HG02763 (cell line): Measurements from ENCODE around the gene FNBP1.
"Not testable (repeated sequence)": the region's sequence is repeated elsewhere in the genome, so short reads cannot be mapped to it uniquely, and the experiment has no call there.

Experiments
- ATAC-seq: cut with Tn5 transposase; IDR thresholded peaks from one replicate; pipeline ENCODE4 v1.9.1; 2021; ENCODE audit warnings: mild to moderate bottlenecking, moderate library complexity; ENCODE audit not compliant: unreplicated experiment

Gene FNBP1

GRCh38 chr9:130022566-130023143, 20.3 kb downstream of the FNBP1 start:
- ATAC-seq, result no peak

DNA sequence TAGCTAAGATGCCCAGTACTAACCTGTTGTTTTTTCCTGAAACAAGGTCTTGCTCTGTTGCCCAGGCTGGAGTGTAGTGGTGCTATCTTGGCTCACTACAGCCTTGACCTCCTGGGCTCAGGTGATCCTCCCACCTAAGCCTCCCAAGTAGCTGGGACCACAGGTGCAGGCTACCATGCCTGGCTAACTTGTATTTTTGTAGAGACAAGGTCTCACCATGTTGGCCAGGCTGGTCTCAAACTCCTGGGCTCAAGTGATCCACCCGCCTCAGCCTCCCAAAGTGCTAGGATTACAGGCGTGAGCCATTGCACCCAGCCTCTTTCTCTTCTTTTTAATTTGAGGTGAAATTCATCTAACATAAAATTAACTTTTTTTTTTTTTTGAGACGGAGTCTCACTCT, 21.1 kb downstream of the FNBP1 start:
- ATAC-seq, result not testable (repeated sequence)

DNA sequence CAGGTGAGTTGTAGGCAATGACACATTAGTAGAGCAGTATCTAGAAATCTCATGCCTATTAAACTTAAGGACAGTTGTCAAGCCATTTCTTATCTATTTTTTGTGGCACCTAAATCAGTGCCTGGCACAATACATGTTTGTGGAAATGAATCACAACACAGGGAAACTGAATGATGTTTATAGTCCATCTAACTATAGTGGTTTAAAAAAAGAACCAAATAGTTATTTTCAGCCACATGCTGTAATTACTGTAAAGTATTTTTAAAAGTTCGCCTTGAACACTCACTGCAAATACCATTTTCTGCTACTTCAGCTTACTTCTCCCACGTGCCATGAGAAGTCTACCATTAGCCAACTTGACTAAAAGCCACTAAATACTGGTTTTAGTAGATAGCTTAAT, 21.9 kb downstream of the FNBP1 start:
- ATAC-seq, result no peak

DNA sequence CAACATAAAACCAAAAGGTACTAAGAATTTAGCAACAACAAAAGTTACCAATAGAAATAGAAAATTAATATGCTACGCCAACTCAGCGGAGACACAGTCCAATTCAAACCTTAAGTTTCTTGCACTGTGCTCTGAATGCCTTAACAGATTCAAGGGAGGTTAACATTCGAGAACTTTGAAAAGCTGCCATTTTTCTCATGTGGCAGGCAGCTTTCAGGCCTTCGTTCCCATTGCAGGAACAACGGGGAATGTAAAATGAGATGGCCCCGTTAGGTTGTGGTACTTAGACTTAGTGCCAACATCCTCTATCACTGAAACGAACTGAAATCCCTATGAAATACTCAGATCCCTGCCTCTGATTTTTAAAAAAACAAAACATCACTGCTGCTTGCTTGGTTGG, 22.4 kb downstream of the FNBP1 start:
- no peak for ATAC-seq

GRCh38 chr9:130018265-130018664, 24.7 kb downstream of the FNBP1 start:
- ATAC-seq, result no peak

GRCh38 chr9:130017510-130017909, 25.5 kb downstream of the FNBP1 start:
- not testable (repeated sequence) for ATAC-seq

- no peak for ATAC-seq
These were observed 25.9 kb downstream of the FNBP1 start for GRCh38 chr9:130017076-130017475.

DNA sequence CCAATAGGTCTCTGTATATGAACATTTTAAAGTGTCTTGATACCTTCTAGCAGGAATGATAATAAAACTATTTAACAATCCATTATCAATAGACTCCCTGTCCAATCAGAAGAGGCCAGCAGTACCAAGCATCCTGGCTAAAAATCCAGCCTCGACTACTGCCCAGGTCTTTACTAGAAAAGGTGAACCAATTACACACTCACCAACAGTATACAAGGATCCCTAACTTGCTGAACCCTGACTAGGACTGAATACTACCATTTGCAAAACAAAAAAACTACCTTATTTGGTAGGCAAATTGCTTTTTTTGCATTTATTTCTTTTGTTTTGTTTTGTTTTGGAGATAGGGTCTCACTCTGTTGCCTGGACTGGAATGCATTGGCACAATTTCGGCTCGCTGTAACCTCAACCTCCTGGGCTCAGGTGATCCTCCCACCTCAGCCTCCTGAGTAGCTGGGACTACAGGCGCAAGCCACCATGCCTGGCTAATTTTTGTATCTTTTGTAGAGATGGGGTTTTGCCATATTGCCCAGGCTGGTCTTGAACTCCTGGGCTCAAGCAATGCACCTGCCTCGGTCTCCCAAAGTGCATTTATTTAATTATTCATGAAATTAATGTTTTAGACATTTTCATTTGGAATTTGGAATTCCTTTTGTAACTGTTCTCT, 27.5 kb downstream of the FNBP1 start:
- no peak for ATAC-seq

GRCh38 chr9:130013326-130013725, 29.7 kb downstream of the FNBP1 start:
- ATAC-seq, result no peak

DNA sequence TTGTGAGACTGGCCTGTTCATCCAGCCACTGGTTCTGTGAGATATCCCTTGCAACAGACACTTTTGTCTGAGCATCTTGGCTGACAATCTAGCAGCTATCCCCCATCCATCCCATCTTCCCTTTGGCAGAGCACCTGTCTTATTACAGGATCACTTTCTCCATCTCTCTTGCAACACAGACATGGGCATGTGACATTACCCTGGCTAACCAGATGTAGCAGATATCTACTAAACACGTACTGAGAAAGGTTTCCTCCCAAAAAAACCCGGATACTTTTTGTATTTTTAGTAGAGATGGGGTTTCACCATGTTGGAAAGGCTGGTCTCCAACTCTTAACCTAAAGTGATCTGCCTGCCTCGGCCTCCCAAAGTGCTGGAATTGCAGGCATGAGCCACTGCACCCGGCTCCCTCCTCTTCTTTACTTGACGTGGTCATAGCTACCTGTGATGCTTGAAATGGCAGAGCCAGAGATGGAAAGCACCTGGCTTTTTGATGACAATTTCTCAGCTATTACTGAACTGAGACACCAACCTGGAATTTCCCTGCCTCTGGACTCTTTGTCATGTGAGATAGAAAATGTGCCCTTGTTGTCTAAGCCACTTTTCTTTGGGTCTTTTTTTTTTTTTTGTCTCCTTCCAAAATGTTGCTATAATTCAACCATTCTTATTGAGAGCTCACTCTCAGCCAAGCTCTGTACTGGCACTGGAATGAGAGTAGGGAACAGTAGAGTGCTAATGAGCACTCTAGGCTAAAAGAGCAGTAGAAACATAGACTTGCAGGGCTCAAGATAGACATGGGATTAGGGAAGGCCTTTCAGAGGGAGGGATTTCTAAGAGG, 32.6 kb downstream of the FNBP1 start:
- no peak for ATAC-seq

- ATAC-seq, result not testable (repeated sequence)
These were observed 33.4 kb downstream of the FNBP1 start for GRCh38 chr9:130009546-130009945.

DNA sequence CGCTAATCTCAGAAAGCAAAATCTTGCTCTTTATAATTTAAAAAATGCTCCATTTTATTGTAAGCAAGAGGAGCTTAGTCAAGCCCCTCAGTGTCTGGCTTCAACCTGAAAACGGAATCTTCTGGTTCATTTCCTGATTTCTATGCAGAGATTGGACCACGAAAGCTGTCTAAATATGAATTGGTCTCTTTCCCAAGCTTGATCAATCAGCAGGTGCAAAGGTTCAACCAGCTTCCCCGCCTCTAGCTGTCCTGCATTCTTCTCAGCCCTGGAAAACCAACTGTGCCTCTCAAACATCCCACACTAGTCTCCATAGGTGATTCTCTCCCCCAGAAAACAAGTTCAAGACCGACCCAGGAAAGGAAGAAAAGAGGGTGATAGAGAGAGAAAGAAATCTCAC, 34.5 kb downstream of the FNBP1 start:
- ATAC-seq, result no peak

DNA sequence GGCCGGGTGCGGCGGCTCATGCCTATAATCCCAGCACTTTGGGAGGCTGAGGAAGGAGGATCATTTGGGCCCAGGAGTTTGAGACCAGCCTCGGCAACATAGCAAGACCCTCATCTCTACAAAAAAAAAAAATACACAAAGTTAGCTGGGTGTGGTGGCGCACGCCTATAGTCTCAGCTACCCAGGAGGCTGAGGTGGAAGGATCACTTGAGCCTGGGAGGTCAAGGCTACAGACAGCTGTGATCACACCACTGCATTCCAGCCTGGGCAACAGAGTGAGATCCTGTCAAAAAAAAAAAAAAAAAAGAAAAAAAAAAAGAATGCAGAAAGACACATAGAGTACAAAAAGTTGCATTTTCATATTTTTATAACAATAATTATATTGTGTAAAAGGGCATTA, 36.0 kb downstream of the FNBP1 start:
- ATAC-seq, result not testable (repeated sequence)

GRCh38 chr9:130003943-130004552, 38.9 kb downstream of the FNBP1 start:
- ATAC-seq, result no peak

DNA sequence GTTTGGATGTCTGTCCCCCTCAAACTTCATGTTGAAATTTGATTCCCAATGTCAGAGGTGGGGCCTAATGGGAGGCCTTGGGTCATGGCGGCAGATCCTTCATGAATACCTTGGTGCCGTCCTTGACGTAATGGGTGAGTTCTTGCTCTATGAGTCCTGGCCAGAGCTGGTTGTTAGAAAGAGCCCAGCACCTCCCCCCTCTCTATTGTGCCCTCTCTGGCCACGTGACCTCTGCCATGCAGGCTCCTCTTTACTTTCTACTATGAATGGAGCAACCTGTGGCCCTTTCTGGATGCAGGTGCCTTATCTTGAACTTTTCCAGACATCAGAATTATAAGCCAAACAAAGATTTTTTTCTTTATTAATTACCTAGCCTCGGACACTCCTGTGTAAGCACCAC, 40.7 kb downstream of the FNBP1 start:
- ATAC-seq, result no peak

DNA sequence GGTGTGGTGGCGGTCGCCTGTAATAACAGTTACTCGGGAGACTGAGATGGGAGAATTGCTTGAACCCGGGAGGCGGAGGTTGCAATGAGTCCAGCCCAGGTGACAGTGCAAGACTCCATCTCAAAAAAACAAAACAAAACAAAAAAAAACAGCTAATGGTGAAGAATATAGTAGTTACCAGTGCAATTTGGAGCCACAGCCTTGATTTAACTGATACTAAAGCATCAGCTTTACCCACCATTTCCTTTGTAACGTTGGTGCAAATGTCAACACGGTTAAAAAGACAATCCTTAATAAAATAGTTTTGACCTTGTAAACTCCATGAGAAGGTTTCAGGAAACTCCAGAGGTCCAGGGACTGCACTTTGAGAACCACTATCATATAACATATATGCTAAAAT, 41.8 kb downstream of the FNBP1 start:
- no peak for ATAC-seq

DNA sequence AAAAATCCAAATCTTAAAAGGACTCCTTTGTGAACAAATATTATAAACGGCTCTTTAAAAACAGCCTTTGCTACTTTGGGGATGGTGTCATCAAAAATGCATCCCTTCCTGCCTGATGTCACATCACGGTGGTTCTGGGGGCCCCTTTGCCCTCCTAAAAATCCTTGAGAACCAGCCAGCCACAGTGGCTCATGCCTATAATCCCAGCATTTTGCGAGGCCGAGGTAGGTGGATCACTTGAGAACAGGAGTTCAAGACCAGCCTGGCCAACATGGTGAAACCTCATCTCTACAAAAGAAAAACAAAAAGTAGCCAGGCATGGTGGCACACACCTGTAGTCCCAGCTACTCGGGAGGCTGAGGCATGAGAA, 43.9 kb downstream of the FNBP1 start:
- no peak for ATAC-seq

GRCh38 chr9:129998491-129999140, 44.4 kb downstream of the FNBP1 start:
- ATAC-seq, result no peak

- ATAC-seq, result not testable (repeated sequence)
These were observed 45.3 kb downstream of the FNBP1 start for GRCh38 chr9:129997706-129998105.

- ATAC-seq, result no peak
These were observed 46.7 kb downstream of the FNBP1 start for GRCh38 chr9:129996161-129996830.
